Lower leg skin (tissue), 4 donors: Measurements from ENCODE around the gene SSC4D. TPM values are rescaled to one million over a fixed set of nuclear protein-coding genes. Genes with fewer than 3 reads are reported as not detected.

Experiments
- DNase-seq, 2 donors: peaks; one replicate each; pipeline ENCODE4 v3.0.0-alpha.2; 2019; ENCODE audit warnings: low spot score in 2 of 2
- H3K4me3 ChIP-seq: fragments of 200-600 bp; sonication (generic); 2 replicates; pipeline ENCODE4 v1.5.1; 2017; ENCODE audit warnings: mild to moderate bottlenecking, low read depth; ENCODE audit not compliant: poor library complexity, severe bottlenecking
- POLR2A ChIP-seq, 2 donors: fragments of 450-650 bp; IDR thresholded peaks; one replicate each; pipeline ENCODE4 v1.6.1; 2016 to 2017; ENCODE audit warnings: antibody characterized with exemption in 2 of 2, mild to moderate bottlenecking in 1 of 2, moderate library complexity in 1 of 2
- WGBS, 2 donors: methylation state at CpG; one replicate each; pipeline ENCODE4 v1.1.5; 2018; 5-methylcytosine and 5-hydroxymethylcytosine counted together
- intact Hi-C: fragments of 100-400 bp; cut with DNase I; formaldehyde crosslinking; loops from one replicate; pipeline ENCODE4 v1.15.0; 2023; ENCODE audit warnings: low total_unique reads
- total RNA-seq, 4 donors: library from RNA; depleted of rRNA; stranded (reverse); fragments of >200 nt; gene quantifications; one replicate each; pipeline ENCODE4 v1.1.0, GENCODE V29; 2016
- TF ChIP-seq, protein P1 (sequence below), 3 donors: fragments of 450-650 bp; IDR thresholded peaks; one replicate each; pipeline ENCODE4 v1.5.1; 2016; ENCODE audit warnings: antibody characterized with exemption in 3 of 3, mild to moderate bottlenecking in 3 of 3, moderate library complexity in 2 of 3

SSC4D gene
- total RNA-seq, 4 donors from 2014 or later = 0.71 to 0.88 (median 0.74) TPM; not detected in 1

DNA sequence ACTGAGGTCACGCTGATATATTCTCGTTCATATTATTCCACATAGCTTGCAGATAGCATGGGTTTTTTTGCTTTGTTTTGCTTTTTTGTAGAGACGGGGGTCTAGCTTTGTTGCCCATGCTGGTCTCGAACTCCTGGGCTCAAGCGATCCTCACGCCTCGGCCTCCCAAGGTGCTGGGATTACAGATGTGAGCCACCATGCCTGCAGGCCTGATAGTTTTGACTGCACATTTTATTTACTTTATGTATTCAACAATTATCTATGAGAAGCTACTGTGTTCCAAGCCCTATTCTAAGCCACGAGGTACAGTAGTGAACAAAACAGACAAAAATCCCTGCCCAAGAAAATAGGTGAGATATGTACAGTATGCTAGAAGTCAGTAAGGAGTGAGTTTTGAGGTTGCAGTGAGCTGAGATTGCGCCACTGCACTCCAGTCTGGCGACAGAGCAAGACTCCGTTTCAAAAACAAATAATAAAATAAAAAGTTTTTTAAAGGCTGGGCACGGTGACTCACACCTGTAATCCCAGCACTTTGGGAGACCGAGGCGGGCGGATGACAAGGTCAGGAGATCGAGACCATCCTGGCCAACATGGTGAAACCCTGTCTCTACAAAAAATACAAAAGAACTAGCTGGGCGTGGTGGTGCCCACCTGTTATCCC lies 49.4 kb downstream of the SSC4D start:
- whole genome bisulfite sequencing, 2 donors = 75 to 76% methylated on average over 17 of the region's 17 CpGs
- no peak overlapping the region for H3K4me3 ChIP-seq
- TF ChIP-seq, protein P1, sequence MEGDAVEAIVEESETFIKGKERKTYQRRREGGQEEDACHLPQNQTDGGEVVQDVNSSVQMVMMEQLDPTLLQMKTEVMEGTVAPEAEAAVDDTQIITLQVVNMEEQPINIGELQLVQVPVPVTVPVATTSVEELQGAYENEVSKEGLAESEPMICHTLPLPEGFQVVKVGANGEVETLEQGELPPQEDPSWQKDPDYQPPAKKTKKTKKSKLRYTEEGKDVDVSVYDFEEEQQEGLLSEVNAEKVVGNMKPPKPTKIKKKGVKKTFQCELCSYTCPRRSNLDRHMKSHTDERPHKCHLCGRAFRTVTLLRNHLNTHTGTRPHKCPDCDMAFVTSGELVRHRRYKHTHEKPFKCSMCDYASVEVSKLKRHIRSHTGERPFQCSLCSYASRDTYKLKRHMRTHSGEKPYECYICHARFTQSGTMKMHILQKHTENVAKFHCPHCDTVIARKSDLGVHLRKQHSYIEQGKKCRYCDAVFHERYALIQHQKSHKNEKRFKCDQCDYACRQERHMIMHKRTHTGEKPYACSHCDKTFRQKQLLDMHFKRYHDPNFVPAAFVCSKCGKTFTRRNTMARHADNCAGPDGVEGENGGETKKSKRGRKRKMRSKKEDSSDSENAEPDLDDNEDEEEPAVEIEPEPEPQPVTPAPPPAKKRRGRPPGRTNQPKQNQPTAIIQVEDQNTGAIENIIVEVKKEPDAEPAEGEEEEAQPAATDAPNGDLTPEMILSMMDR (IDR thresholded peaks at IDR 0.05) = no peak
- TF ChIP-seq POLR2A (IDR thresholded peaks at IDR 0.05) = no peak
- no peak for DNase-seq
- intact Hi-C loops = no loop called here

DNA sequence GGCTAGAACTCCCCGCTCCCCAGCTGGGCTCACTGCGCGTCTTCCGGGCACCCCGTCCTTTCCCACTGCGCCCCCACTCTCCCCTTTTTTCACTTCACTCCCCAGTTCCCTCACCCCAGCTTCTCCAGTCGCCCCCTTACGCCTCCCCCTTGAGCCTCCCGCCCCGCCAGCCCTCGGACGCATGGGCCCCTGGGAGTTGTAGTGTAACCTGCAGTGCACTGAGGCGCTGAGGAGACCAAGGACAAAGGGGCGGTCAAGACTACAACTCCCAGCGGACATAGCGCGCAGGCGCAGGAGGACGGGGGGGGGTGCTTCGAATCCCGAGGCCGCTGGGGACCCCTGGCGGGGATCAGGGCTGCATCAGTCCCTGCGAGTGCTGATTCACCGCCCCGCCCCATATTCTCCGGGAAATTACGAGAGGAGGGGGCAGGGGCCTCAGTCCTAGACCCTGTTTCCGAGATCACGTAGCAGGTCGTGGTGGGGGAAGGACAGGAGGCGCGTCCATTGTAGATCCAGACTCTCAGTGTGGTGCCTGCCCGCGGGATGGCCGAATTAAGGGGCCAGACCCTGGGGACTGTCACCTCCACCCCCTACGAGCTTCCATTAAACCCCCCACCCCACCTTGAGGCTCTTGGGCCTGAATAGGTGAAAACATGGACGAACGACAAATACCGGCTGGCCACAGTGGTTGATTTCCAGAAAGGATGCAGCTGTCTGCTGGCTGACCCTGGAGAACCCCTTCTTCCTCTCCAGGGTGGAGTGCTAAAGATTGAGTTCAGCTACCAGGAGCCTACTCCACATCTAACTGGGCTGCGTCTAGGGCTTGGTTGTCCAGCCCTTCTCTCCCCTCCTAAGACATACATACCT lies 50.2 kb downstream of the SSC4D start:
- WGBS, 2 donors = 2% methylated on average over 31 to 40 of the region's 41 CpGs
- H3K4me3 ChIP-seq = peak overlapping the region; percentile 94
- intact Hi-C loops = no loop called here
- DNase-seq = peak; percentile 96 to 99
- TF ChIP-seq POLR2A (IDR thresholded peaks at IDR 0.05) = no peak
- TF ChIP-seq, protein P1 (IDR thresholded peaks at IDR 0.05) = peak in 1 of 3 donors; percentile 69

DNA sequence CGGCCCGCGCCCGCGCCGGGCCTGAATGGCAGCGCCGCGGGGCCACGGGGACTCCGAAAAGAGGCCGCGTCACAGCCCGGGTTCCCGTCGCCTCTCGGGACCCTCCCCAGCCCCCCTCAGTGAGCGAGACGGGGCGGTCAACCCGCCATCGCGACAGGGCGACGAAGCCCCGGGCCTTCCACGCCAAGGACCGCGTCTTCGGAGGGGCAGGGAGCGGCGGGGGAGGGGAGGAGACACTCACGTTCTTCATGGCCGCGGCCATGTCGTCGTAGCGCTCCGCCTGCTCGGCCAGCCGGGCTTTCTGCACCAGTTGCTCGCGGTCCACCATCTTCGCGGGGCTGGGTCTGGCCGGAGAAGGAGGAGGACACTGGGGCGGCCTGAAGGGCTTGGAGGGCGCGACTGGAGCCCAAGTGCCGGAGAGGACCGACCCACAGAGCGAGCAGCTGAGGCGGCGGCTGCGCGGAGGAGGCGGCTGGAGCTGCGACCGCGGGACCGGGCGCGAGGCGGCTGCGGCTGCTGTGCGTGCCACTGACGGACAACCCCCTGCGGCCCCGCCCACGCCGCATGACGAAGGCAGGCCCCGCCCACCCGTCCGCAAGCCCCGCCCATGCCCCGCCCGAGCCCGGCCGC lies 50.9 kb downstream of the SSC4D start, which contains the start of gene YWHAG:
Gene YWHAG (minus strand): TSS at position 511 of the 630 bp plus-strand sequence. CDS start 183 bp downstream, at position 328.
- H3K4me3 ChIP-seq = peak within 1 kb of the TSS; percentile 94
- intact Hi-C loops = no loop called here
- WGBS, 2 donors = 1% methylated on average over 22 to 59 of the region's 80 CpGs
- peak; percentile 82 to 98 for DNase-seq
- peak in 1 of 2 donors; percentile 93 for TF ChIP-seq POLR2A (IDR thresholded peaks at IDR 0.05)
- TF ChIP-seq, protein P1 (IDR thresholded peaks at IDR 0.05) = no peak

DNA sequence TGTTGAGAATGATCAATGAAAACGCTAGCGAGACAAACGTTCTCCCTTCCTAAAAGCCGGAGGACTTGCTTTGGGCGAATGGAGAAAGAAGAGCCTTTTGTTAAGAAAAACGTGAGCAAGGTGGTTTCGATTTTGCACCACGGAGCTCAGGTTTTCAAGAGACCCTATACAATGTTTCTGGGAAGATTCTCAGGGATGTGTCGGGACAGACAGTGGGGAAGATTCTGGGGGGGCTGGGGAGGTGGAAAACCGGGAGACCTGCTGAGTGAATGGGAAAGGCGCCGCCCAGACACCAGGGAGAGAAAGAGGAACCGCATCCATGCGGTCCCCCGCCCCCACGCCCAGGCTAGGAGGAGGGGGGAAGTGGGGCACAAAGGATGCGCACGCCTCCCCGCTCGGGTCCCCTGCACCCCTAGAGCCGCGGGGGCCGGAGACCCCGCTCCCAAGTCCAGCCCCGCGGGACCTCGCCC lies 51.5 kb downstream of the SSC4D start:
- intact Hi-C loops = no loop called here
- WGBS, 2 donors = 0 to 1% methylated on average over 17 to 27 of the region's 27 CpGs
- TF ChIP-seq POLR2A (IDR thresholded peaks at IDR 0.05) = no peak
- TF ChIP-seq, protein P1 (IDR thresholded peaks at IDR 0.05) = no peak
- DNase-seq = peak; percentile 68 to 94
- H3K4me3 ChIP-seq = peak overlapping the region; percentile 94

DNA sequence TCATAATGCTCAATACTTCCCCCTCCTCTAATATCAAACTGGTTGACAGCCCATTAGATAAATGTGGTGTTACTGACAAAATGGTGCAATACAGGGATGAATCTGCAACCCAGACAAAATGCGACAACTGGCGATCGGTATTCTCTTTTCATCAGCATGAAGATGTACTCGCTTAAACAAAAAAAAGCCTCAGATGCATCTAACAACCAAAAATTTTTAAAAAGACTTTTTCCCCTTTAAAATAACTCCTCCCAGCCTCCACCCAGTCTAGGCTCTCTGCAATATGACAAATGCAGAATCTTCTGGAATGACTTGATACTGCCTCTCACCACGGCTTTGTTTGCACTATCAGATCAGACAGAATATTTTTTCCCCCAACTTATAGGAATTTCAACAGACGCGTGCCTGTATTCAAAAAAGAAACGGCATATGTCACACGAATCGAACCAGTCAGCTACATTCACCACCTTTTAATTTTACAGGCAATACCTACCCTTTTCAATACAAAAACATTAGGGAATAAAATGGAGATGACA lies 52.0 kb downstream of the SSC4D start:
- intact Hi-C loops = no loop called here

More for the DNA sequence above, 52.0 kb downstream of the SSC4D start:
- TF ChIP-seq, protein P1 (IDR thresholded peaks at IDR 0.05) = no peak
- TF ChIP-seq POLR2A (IDR thresholded peaks at IDR 0.05) = no peak
- WGBS, 2 donors = 1 to 3% methylated on average over 10 of the region's 10 CpGs
- peak overlapping the region; percentile 94 for H3K4me3 ChIP-seq
- no peak for DNase-seq
